TTC549 (cell line): ENCODE results near the gene MAMSTR.
A peak's percentile ranks its signal among the peaks of the same experiment; 100 is the strongest.
"Not testable (repeated sequence)": the region's sequence is repeated elsewhere in the genome, so short reads cannot be mapped to it uniquely, and the experiment has no call there.

ENCODE experiments used
- FAIRE-seq: peaks from 2 replicates; lab custom pipeline; 2012; peaks lifted over from hg19 to GRCh38; lab: Jason Lieb, UNC

MAMSTR gene

DNA sequence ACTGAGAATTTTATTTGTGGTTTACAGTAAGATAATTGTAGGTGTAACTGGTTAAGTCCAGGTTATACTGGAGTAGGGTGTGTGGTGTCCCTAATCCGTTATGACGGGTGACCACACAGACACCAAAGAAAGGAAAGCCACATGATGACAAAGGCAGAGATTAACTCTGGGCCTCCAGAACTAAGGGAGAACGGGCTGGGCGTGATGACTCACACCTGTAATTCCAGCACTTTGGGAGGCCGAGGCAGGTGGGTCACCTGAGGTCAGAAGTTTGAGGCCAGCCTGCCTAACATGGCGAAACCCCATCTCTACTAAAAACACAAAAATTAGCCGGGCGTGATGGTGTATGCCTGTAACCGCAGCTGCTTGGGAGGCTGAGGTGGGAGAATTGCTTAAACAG lies 33.9 kb downstream of the MAMSTR start:
- no peak for FAIRE-seq

DNA sequence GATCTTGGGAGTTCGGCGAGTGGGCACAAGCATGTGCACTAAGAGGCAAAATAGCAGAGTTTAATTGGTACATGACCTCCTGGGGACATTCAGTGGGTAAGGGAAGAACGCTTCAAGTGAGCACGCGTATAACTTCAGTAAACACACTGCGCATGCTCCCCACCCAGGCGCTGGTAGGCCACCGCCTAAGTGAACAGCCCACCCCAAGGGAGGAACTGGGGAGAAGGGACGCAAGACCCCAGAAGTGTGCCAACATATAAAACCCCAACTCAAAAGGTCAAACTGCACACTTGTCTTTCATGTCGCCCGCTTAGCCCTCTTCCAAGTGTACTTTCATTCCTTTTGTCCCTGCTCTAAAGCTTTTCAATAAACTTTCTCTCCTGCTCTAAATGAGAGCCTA lies 36.2 kb downstream of the MAMSTR start:
- FAIRE-seq = no peak

DNA sequence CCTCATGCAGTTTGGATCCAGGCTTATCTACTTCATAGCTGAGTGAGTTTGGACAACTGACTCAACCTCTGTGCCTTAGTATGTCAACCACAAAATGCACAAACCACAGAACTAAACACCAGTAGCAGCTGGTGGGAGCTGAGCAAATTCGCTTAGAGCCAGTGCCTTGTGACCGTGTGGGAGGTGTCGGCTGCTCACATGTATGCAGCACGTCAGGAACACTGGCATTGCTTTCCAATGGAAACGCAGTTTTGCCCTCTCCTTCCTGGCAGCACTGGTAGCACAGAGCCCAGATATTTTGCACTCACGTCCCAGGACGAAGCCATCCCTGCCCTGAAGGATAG lies 38.4 kb downstream of the MAMSTR start:
- FAIRE-seq = no peak

DNA sequence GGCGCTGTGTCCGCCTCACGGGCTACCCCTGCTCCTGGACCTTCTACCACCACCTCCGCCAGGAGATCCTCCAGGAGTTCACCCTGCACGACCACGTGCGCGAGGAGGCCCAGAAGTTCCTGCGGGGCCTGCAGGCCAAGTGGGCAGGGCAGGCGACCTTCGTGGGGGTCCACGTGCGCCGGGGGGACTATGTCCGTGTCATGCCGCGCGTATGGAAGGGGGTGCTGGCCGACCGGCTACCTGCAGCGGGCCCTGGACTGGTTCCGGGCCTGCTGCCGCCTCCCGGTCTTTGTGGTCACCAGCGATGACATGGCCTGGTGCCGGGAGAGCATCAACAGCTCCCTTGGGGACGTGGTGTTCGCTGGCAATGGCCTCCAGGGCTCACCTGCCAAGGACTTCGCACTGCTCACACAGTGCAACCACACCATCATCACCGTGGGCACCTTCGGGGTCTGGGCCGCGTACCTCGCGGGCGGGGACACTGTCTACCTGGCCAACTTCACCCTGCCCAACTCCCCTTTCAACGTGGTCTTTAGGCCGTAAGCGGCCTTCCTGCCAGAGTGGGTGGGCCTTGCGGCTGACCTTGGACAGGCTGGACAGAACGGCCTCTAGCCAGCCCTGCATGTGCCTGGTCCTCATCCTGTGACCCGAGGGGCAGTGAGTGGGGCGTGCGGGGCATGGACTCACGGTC lies 38.9 kb downstream of the MAMSTR start:
- no peak for FAIRE-seq

DNA sequence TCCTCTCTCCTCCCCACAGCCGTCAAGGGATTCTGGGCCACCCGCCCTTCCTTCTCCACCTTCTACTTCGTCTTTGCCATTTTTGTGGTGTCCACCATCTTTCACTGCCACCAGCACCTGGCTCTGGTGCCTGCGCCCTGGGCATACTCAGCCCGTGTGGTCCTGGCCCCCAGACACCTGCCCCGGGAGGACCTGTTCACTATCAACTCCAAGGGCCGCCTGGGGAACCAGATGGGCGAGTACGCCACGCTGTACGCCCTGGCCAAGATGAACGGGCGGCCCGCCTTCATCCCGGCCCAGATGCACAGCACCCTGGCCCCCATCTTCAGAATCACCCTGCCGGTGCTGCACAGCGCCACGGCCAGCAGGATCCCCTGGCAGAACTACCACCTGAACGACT lies 39.5 kb downstream of the MAMSTR start:
- not testable (repeated sequence) for FAIRE-seq

DNA sequence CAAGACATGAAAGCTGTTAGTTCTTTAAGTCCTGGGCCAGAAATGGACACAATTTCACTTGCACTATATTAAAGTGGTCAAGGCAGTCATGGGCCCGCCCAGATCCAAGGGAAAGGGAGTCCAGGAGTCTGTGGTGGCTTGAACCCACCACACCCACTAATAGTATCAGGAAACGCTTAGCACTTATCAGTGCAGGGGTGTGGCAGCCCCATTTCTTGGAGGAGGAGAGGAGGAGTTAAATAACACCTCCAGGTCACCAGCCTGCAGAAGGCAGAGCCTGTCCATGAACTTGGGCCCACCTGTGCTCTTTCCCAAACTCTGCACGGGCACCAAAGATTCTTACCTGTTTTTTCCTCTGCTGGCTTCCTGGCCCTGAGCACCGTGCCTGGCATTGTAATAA lies 41.3 kb downstream of the MAMSTR start:
- FAIRE-seq = no peak

DNA sequence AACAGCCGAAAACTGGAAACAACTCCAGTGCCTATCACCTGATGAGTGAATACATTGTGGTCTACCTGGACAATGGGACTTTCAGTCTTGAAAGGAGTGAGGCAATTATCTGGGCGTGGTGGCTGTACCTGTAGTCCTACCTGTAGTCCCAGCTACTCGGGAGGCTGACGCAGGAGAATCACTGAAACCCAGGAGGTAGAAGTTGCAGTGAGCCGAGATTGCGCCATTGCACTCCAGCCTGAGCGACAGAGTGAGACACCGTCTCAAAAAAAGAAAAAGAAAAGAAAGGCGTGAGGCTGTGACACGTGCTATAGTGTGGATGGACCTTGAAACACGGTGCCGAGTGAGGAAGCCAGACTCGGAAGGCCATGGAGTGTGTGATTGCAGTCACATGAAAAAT lies 42.6 kb downstream of the MAMSTR start:
- FAIRE-seq = no peak

DNA sequence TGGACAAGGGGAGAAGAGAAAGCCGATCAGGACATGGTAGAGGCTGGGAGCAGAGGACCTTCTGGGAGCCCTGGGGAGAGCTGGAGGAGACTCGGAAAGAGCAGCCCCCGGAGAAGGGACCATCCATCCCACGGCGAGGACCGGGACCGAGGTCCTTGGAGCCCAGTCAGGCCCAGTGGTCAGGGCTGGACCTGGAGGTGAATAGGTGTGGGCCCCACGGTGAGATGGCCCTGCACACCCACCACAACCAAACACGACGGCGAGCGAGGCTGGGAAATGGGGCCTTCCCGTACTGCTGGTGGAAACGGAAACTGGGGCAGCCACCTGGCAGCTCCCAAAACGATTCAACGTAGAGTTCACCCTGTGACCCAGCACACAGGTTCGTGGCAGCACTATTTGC lies 43.0 kb downstream of the MAMSTR start:
- no peak for FAIRE-seq

DNA sequence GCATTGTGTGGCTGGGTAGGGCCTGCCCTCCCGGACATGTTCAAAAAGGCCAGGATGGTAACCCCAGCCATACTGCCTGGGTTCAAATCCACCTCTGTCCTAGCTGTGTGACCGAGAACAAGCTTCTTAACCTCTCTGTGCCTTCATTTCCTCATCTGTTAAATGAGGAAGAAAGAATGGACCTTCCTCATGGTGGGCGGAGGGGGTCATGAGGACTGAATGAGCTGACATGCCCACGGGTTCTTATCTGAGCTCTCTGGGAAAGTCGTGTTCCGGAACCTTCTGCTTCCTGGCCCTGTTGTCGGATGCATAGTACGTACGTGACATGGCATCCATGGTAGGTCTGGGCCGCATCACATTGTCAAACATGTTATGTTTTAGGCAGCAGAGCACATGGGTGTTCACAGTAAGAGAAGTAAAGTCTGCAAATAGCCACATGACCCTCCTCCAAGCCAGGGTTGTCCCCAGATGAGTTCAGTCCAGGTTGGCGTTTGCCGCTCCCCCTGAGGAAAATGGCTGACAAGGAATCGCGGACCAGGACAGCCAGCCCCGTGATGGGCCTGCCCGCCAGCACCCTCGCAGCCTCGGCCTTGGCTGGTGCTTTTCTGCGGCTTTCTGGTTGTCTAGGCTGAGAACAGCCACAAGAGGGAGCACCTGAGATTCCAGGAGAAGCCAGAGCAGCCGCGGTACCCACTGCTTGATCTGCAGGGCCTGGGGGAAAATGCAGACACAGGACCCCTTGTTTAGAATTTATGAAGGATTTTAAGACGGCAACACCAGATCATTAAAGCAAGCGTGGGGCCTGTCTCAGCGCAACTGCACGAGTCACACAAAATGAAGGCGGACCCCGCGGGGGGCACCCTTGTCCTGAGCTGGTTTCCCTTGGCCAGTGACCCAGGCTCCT lies 44.4 kb downstream of the MAMSTR start:
- FAIRE-seq = peak; percentile 77

DNA sequence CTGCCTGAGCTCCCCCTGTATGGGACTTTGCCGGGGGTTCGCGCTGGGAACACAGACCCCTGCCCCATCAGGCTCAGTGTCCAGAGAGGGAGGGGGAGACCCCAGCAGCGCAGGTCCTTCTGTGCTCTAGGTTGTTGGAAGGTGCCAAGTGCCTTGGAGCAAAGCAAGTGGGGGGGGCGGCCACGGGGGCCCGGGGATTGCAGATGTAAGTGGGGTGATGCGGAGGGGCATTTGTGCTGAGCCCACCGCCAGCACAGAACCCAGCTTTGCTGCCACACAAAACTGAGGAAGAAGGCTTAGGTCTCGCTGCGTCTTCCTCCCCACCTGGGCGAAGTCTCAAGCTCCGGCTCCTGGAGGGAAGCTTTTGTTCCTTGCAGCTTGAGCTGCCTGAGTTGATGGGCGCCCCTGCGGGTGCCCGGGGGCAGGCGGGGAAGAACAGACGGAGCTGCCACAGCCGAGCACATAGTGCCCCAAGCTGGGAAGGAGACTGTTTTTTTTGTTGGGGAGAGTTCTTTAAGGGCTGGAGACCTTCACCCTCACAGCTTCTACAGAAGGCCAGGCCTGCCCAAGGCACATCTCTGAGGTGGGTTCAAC lies 45.2 kb downstream of the MAMSTR start:
- no peak for FAIRE-seq

DNA sequence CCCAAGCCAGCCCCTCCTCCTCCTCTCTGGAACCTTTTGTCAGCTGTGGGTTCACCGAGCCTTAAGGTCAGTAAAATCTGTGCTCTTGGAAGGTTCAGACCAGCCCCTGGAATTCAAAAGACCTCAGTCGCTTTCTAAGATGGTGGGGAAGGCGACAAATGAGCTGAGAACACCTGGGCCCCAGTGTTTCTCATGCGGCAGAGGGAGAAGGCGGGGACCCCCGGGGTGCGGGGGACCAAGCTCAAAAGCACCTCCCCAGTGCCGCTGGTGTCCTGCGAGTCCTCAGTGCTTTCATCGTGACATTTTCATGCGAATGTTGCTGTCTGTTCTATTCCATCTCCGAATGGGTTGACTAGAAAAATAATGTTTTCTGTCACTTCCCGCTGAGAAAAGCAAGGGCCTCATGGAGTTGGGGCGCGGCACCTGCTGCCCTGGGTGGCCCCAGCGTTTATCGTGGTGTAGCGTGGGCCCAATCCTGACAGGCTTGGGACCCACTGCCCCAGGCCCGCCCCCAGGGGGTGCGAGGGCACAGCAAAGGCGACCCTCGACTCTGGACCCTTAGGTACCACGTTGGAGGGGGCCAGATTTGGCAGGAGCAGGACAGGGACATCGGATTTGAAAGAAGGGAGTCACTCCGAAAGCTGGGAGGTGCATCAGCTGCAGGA lies 46.0 kb downstream of the MAMSTR start:
- FAIRE-seq = no peak

DNA sequence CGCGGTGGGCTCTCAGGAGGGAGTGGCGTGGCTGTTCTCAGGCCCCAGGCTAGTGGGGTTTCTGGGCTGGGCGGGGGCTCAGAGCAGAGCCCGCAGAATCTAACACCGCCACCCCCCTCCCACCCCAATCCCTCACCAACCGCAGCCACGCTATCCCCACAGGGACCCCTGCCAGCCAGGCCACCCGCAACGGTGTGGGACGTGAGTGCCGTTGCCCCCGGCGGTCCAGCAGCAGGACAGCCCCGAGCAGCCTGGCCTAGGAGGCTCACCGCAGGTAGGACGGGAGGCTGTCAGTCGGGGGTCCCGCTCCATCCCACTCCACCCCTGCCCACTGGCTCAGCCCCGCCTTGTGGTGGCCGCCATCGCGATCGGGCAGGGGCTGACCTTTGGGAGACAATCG lies 46.5 kb downstream of the MAMSTR start, which contains the start of gene NTN5:
Gene NTN5, minus strand, starts transcription at position 24 of the 400 bp plus-strand sequence. CDS start 2,031 bp downstream, outside the sequence.
- FAIRE-seq = no peak

DNA sequence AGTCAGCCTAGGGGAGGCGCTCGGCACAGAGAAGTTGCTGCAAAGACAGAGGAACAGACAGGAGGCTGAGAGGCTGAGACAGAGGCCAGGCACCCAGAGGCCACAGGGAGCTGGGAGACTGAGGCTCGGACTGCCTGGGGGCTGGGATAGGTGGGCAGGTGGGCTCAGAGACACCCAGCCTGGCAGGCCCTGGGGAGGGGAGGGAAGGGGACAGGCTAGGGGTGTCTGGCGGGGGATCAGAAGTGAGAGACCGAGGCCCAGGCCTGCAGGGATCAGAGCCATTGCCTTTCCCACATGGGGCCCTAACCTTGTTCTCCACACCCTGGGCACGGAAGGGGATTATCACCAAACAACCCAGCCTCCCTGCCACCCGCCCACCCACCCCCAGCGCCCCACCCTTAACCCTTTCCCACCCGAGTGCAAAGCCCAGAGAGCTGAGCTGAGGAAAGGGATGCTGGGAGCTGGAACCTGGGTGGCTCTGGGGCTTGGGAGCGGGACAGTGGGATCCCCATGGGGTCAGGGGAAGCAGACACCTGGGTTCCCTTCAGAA lies 48.0 kb downstream of the MAMSTR start:
- FAIRE-seq = no peak

DNA sequence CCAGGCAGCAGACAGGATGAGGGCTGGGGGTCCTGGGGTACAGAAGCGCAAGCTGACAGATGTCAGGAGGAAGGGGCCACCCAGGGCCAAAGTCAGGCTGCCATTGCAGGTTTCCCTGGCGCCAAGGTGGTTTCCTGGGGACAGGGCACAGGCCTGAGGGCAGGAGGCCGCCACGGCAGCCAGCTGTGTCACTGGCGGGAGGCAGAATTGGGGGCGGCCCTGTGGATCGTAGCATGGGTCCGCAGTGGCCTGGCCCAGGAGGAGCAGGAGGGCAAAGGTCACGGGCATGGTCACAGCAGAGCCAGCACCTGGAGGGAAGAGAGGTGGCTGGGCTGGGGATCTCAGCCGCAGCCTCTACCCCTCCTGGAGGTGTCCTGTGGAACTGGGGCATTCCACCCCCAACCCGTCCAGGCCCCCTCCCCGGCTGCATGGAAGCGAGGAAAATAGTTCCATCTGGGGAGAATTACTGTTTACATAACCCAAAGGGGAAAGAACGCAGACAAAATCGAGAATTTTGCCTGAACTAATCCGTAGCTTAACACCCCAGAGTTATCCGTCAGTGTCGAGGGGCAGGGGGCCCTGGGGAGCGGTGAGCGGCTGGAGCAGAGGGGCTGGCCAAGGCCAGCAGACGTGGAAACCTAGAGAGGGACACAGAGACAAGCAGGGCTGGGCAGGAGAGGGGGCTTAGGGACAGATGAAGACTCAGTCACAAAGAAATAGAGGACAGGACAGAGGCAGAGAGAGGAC lies 48.7 kb downstream of the MAMSTR start:
- FAIRE-seq = no peak

DNA sequence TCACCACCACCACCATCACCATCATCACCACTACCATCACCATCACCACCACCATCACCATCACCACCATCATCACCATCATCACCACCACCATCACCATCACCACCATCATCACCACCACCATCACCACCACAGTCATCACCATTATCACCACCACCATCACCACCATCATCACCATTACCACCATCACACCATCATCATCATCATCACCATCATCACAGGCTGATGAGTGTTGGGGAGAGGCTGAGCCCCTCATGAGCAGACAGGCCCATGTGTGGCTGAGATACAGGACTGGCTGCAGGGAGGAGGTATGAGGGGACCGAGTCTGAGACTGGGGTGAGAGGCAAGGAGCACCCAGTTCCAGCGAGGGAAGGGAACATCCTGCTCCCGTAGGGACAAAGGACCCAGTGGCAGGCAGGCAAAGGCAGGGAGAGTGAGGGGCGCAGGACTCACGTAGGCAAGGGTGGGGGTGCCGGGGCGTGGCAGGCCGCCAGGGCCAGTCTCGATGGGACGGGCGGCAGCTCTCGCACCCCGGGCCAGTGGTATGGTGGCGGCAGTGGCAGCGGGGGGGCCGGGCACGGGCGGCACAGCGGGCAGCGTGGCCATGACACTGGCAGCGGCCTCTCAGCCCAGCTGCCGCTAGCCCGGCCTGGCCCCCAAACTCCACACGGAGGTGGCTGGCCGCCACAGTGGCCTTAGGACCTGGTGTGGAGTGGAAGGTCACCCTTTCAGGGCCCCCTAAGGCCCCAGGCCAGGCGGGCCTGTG lies 49.4 kb downstream of the MAMSTR start:
- FAIRE-seq = no peak

DNA sequence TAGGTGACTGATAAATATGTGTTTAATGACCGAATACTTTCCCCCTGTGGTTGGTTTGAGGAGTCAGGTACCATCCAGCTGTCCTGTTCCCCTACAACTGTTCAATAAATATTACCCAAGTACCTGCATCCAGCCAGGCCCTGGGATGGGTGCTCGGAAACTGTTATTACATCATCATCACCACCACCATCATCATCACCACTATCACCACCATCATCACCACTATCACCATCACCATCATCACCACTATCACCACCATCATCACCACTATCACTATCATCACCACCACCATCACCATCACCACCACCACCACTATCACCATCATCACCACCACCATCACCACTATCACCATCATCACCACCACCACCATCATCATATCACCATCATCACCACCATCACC lies 50.8 kb downstream of the MAMSTR start:
- no peak for FAIRE-seq

DNA sequence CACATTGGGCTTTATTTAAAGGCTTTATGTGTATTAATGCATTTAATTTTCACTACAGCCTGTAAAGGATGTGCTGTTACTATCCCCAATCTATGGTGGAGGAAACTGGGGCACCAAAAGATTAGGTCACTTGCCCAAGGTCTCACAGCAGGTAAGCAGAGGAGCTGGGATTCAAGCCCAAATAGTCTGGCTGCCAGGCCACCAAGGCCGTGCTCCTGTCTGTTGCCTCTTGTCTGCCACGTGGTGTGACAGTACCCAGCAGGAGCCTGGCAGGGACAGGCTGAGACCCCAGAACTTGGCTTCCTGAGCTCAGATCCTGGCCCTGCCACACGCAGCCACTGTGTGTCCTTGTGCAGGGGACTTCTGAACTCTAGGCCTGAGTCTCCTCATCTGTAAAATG lies 51.2 kb downstream of the MAMSTR start:
- no peak for FAIRE-seq

DNA sequence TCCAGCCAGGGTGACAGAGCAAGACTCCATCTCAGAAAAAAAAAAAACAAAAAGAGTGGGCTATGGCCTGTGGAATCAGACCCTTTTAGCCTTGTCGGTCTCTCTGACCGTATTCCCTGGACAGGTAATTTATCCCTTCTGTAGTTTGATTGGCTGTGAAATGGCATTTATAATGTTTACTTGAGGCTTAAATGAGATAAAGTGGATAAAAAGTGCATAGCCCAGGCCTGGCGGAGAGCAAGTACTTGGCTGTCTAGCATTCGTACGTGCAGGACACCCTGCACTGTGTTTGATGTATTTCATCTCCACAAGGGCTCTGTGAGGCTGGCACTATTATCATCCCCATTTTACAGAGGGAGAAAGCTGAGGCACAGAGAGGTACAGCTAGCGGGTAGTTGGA lies 53.7 kb downstream of the MAMSTR start:
- FAIRE-seq = no peak

DNA sequence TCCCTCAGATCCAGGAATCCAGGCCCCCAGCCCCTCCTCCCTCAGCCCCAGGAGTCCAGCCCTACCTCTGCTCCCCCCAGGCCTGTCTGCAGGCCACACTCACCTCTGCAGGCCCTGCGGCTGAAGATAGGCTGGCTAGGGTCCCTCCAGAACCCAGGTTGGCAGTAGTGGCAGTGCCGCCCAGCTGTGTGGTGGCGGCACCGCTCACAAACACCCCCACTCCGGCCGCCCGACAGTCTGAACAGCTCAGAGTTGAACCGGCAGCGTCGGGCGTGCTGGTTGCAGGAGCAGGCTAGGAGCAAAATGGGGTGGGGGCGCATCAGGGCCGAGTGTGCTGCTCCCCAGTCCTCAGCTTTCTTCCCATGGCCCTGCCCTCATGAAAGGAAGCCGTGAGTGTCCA lies 55.0 kb downstream of the MAMSTR start:
- FAIRE-seq = no peak

DNA sequence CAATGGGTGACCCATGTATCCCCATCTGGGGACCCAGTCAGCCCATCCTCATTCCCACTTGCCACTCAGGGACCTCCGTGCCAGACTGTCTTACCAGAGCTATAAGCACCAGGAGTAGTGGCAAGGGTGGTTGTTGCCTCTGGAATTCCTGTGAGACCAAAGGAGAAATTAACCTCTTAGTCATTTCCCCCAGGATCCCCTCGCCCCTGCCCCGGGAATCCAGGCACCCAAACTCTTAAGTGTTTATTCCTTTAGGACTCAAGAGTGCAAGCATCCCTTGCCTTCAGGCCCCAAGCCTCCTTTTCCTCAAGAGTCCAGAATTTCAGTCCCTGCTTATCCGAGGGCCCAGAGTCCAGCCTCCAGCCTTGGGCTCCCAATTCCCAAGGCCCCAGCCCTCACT lies 55.9 kb downstream of the MAMSTR start:
- FAIRE-seq = no peak
